Gastrocnemius medialis (tissue), 4 donors: ENCODE measurements around the gene TAS1R3. TPM values are rescaled to one million over a fixed set of nuclear protein-coding genes. Genes with fewer than 3 reads are reported as not detected.
A peak's percentile ranks its signal among the peaks of the same experiment; 100 is the strongest.

ENCODE experiments used
- ATAC-seq, 2 donors: fragments of 150-250 bp; one replicate each; pipeline ENCODE4 v1.9.1; 2016
- DNase-seq, 2 donors: peaks; one replicate each; pipeline ENCODE4 v3.0.0-alpha.2; 2019
- H3K27ac ChIP-seq, 4 donors: fragments of 200-600 bp; sonication (generic); 1 replicate in 1 of 4; 2 replicates in 3 of 4; pipeline ENCODE4 v1.5.1; 2016 to 2018; ENCODE audit warnings: mild to moderate bottlenecking in 2 of 4, moderate library complexity in 1 of 4
- H3K27me3 ChIP-seq, 3 donors: fragments of 200-600 bp; sonication (generic) in 2 of 3; 1 replicate in 1 of 3; 2 replicates in 2 of 3; pipeline versions ENCODE4 v1.5.1 to v1.6.0; 2016 to 2019; ENCODE audit warnings: mild to moderate bottlenecking in 1 of 3, moderate library complexity in 1 of 3
- H3K36me3 ChIP-seq, 2 donors: fragments of 200-600 bp; sonication (generic) in 1 of 2; one replicate each; pipeline ENCODE4 v1.5.1; 2017 to 2018
- H3K4me1 ChIP-seq, 2 donors: fragments of 200-600 bp; sonication (generic) in 1 of 2; one replicate each; pipeline ENCODE4 v1.5.1; 2016 to 2017; ENCODE audit warnings: mild to moderate bottlenecking in 2 of 2
- H3K4me3 ChIP-seq, 4 donors: fragments of 200-600 bp; sonication (generic) in 3 of 4; 1 replicate in 1 of 4; 2 replicates in 3 of 4; pipeline ENCODE4 v1.5.1; 2016 to 2019; ENCODE audit warnings: mild to moderate bottlenecking in 2 of 4
- H3K9me3 ChIP-seq, 3 donors: fragments of 200-600 bp; sonication (generic) in 2 of 3; 1 replicate in 1 of 3; 2 replicates in 2 of 3; pipeline ENCODE4 v1.5.1; 2016 to 2019
- CTCF ChIP-seq, 5 experiments: fragments of 450-650 bp in 3 of 5; fragments of 200-600 bp in 2 of 5; sonication (generic) in 2 of 5; IDR thresholded peaks in 4 of 5; conservative IDR thresholded peaks in 1 of 5; 1 replicate in 4 of 5; 2 replicates in 1 of 5; pipeline ENCODE4 v1.5.1; 2016 to 2019; ENCODE audit warnings: antibody characterized with exemption in 5 of 5, mild to moderate bottlenecking in 3 of 5, moderate library complexity in 3 of 5
- POLR2A ChIP-seq, 2 donors: fragments of 450-650 bp; IDR thresholded peaks; one replicate each; pipeline ENCODE4 v1.6.1; 2017; ENCODE audit warnings: antibody characterized with exemption in 2 of 2, mild to moderate bottlenecking in 2 of 2, moderate library complexity in 2 of 2
- in situ Hi-C, 4 donors: fragments of 200-750 bp; cut with MboI; loops; one replicate each; pipeline versions ENCODE4 v1.15.0 to v1.8.0; 2017; ENCODE audit warnings: low sequenced_read_pairs in 4 of 4
- intact Hi-C: fragments of 100-400 bp; cut with DNase I; formaldehyde crosslinking; loops from one replicate; pipeline ENCODE4 v1.15.1; 2023; ENCODE audit warnings: low total_unique reads
- total RNA-seq, 4 donors: library from RNA; depleted of rRNA; stranded (reverse); fragments of >200 nt; gene quantifications; one replicate each; pipeline versions ENCODE4 v1.1.0 to v1.2.3, GENCODE V29; 2016

The TAS1R3 gene
- total RNA-seq, 4 donors from 2014 or later: 0.20 to 0.44 TPM; not detected in 2

DNA sequence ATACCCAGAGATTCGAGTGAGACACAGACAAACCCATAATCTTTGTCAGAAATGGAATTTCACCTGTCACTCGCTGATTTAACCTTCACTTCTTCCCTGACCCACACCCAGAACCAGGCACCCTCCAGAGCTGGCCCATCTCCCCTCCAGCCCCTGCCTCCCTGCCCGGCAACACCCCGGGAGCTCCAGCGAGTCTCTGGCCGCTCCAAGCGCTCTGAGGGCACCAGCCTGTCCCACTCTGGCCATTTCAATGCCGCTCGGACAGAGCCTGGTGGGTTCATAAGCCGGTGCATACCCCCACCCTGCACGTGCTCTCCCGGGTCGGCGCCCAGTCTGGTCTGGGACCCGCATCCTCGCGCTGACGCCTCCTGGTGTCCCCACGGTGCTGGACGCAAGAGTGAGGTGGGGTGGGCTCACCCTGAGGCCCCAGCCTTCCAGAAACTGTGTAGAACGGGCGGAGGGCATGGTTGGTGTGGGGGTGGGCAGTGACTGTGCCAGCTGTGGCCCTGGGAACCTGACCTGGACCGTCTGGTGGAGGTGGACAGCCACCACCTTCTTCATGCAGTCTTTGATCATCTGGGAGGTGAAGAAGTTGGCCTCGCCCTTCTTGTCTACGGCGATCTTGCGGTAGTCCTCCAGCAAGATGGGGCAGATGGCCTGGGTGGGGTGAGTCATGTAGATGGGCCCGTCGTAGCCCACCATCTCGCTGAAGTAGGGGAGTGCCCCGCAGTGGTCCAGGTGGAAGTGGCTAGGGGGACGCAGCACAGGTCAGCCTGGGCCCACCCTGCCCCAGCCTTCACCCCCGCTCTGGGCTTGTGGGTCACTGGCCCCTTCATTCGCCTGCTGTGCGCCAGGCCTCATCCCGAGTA lies 12.1 kb upstream of the TAS1R3 start:
- H3K4me1 ChIP-seq: peaks cover 42 to 50% of the 10 kb centered on the region in 2 donors
- DNase-seq (no peak), ATAC-seq (no peak)
- H3K27ac ChIP-seq: peak overlapping the region; percentile 74 to 91 (median 86)
- H3K9me3 ChIP-seq: no peaks in the 10 kb centered on the region
- peaks cover 0 to 35% of the 10 kb centered on the region in 2 donors for H3K36me3 ChIP-seq
- H3K4me3 ChIP-seq: no peak overlapping the region
- in situ Hi-C loops: no loop called here
- no peaks in the 10 kb centered on the region for H3K27me3 ChIP-seq
- intact Hi-C loops: loop anchor here (10.0 kb wide), 1 partner anchor 364 kb away; the partner anchor contains the start of gene NOC2L
- TF ChIP-seq CTCF (IDR thresholded peaks at IDR 0.05 in 4 of 5, conservative IDR thresholded peaks at IDR 0.05 in 1 of 5) (no peak), POLR2A (IDR thresholded peaks at IDR 0.05) (no peak)

GRCh38 chr1:1319646-1319941 lies 11.5 kb upstream of the TAS1R3 start:
- Histone ChIP-seq H3K9me3 (no peaks in the 10 kb centered on the region), H3K36me3 (peaks cover 0 to 29% of the 10 kb centered on the region in 2 donors), H3K4me3 (no peak overlapping the region), H3K27ac (peak overlapping the region; percentile 5 to 91 (median 80)), H3K4me1 (peaks cover 42 to 50% of the 10 kb centered on the region in 2 donors), H3K27me3 (no peaks in the 10 kb centered on the region)
- in situ Hi-C loops: no loop called here
- TF ChIP-seq POLR2A (IDR thresholded peaks at IDR 0.05): no peak
- TF ChIP-seq CTCF (IDR thresholded peaks at IDR 0.05 in 4 of 5, conservative IDR thresholded peaks at IDR 0.05 in 1 of 5): no peak
- ATAC-seq (no peak), DNase-seq (no peak)
- intact Hi-C loops: loop anchor here (10.0 kb wide), 1 partner anchor 365 kb away; the partner anchor contains the start of gene NOC2L

- H3K4me1 ChIP-seq: peaks cover 48 to 60% of the 10 kb centered on the region in 2 donors
- H3K4me3 ChIP-seq: no peak overlapping the region
- no peak for ATAC-seq
- in situ Hi-C loops: no loop called here
- TF ChIP-seq POLR2A (IDR thresholded peaks at IDR 0.05) (no peak), CTCF (IDR thresholded peaks at IDR 0.05 in 4 of 5, conservative IDR thresholded peaks at IDR 0.05 in 1 of 5) (no peak)
- H3K27me3 ChIP-seq: no peaks in the 10 kb centered on the region
- H3K27ac ChIP-seq: peak overlapping the region; percentile 5 to 91 (median 31)
- peaks cover 0 to 21% of the 10 kb centered on the region in 2 donors for H3K36me3 ChIP-seq
- intact Hi-C loops: no loop called here
- no peaks in the 10 kb centered on the region for H3K9me3 ChIP-seq
- no peak for DNase-seq
Measured at GRCh38 chr1:1320666-1321448, 10.2 kb upstream of the TAS1R3 start.

GRCh38 chr1:1321477-1321876 lies 9.6 kb upstream of the TAS1R3 start:
- Histone ChIP-seq H3K27me3 (no peaks in the 10 kb centered on the region), H3K4me3 (no peak overlapping the region), H3K27ac (peak overlapping the region; percentile 5 to 91 (median 38)), H3K4me1 (peaks cover 54 to 67% of the 10 kb centered on the region in 2 donors), H3K36me3 (peaks cover 0 to 19% of the 10 kb centered on the region in 2 donors), H3K9me3 (no peaks in the 10 kb centered on the region)
- DNase-seq (no peak), ATAC-seq (no peak)
- intact Hi-C loops: no loop called here
- in situ Hi-C loops: no loop called here
- no peak for TF ChIP-seq CTCF (IDR thresholded peaks at IDR 0.05 in 4 of 5, conservative IDR thresholded peaks at IDR 0.05 in 1 of 5)
- no peak for TF ChIP-seq POLR2A (IDR thresholded peaks at IDR 0.05)
